Neural cell (in vitro differentiated cells): ENCODE results near the gene ZP4. TPM values are rescaled to one million over a fixed set of nuclear protein-coding genes. Genes with fewer than 3 reads are reported as not detected.

ENCODE experiments used
- H2AFZ ChIP-seq: fragments of 200-600, 300-800 bp; sonication (generic), shearing (Covaris generic); 2 replicates; pipeline ENCODE4 v1.6.0; 2014; ENCODE audit warnings: low read depth, mild to moderate bottlenecking, antibody characterized with exemption, low read length, moderate library complexity
- H3F3A ChIP-seq: fragments of 200-600 bp; shearing (Covaris generic); 2 replicates; pipeline ENCODE4 v1.6.1; 2016; ENCODE audit warnings: mild to moderate bottlenecking, moderate library complexity, mixed read lengths, antibody characterized with exemption, low read length; ENCODE audit not compliant: insufficient read depth, poor library complexity, severe bottlenecking
- H3K27ac ChIP-seq: fragments of 200-600, 300-800 bp; sonication (generic), shearing (Covaris generic); 2 replicates; pipeline ENCODE4 v1.5.1; 2014; ENCODE audit warnings: mild to moderate bottlenecking, low read length, moderate library complexity
- H3K27me3 ChIP-seq: fragments of 300-800, 200-600 bp; sonication (generic), shearing (Covaris generic); 2 replicates; pipeline ENCODE4 v1.6.0; 2014; ENCODE audit warnings: mild to moderate bottlenecking, low read depth, low read length, moderate library complexity; ENCODE audit not compliant: insufficient read depth
- H3K36me3 ChIP-seq: fragments of 300-800, 200-600 bp; sonication (generic), shearing (Covaris generic); 2 replicates; pipeline ENCODE4 v1.5.1; 2014; ENCODE audit warnings: mild to moderate bottlenecking, antibody characterized with exemption, low read length, moderate library complexity; ENCODE audit not compliant: insufficient read depth
- H3K4me2 ChIP-seq: fragments of 300-800, 200-600 bp; sonication (generic), shearing (Covaris generic); 2 replicates; pipeline ENCODE4 v1.6.0; 2014; ENCODE audit warnings: mild to moderate bottlenecking, low read length
- H3K4me3 ChIP-seq: fragments of 300-800, 200-600 bp; sonication (generic), shearing (Covaris generic); 2 replicates; pipeline ENCODE4 v1.5.1; 2014; ENCODE audit warnings: mild to moderate bottlenecking, low read length, moderate library complexity
- H3K79me2 ChIP-seq: fragments of 200-600 bp; shearing (Covaris generic); replicated peaks from 2 replicates; pipeline ENCODE4 v1.6.0; 2014; ENCODE audit warnings: mild to moderate bottlenecking, low read length, moderate library complexity; ENCODE audit not compliant: insufficient read depth
- H3K9ac ChIP-seq: fragments of 300-800, 200-600 bp; sonication (generic), shearing (Covaris generic); 2 replicates; pipeline ENCODE4 v1.6.1; 2016; ENCODE audit warnings: mild to moderate bottlenecking, low read length, mixed read lengths
- H3K9me2 ChIP-seq: fragments of 200-600 bp; shearing (Covaris generic); 2 replicates; pipeline ENCODE4 v1.6.1; 2016; ENCODE audit warnings: mild to moderate bottlenecking, low read length, mixed read lengths; ENCODE audit not compliant: insufficient read depth
- H3K9me3 ChIP-seq: fragments of 200-600, 300-800 bp; sonication (generic), shearing (Covaris generic); 2 replicates; pipeline ENCODE4 v1.6.1; 2016; ENCODE audit warnings: mild to moderate bottlenecking, mixed run types, low read length, moderate library complexity, mixed read lengths
- H4K20me1 ChIP-seq: fragments of 200-600 bp; shearing (Covaris generic); 2 replicates; pipeline ENCODE4 v1.6.1; 2016; ENCODE audit warnings: mild to moderate bottlenecking, mixed run types; ENCODE audit not compliant: insufficient read depth
- CTCF ChIP-seq: fragments of 450-650 bp; IDR thresholded peaks from 2 replicates; pipeline ENCODE4 v1.5.1; 2014; ENCODE audit warnings: antibody characterized with exemption, mild to moderate bottlenecking, moderate library complexity; ENCODE audit not compliant: poor library complexity, severe bottlenecking
- EP300 ChIP-seq: fragments of 450-650 bp; conservative IDR thresholded peaks from 2 replicates; pipeline ENCODE4 v1.6.1; 2014; ENCODE audit warnings: antibody characterized with exemption, mild to moderate bottlenecking, moderate library complexity; ENCODE audit not compliant: poor library complexity, severe bottlenecking
- EZH2 ChIP-seq: fragments of 200-600, 300-800 bp; shearing (Covaris generic), sonication (generic); IDR thresholded peaks from 2 replicates; pipeline ENCODE4 v1.6.1; 2014; ENCODE audit warnings: antibody characterized with exemption, low read length, borderline replicate concordance, mild to moderate bottlenecking; ENCODE audit not compliant: insufficient read depth, poor library complexity, severe bottlenecking
- MXI1 ChIP-seq: fragments of 450-650 bp; conservative IDR thresholded peaks from 2 replicates; pipeline ENCODE4 v1.6.1; 2014; ENCODE audit warnings: antibody characterized with exemption, mild to moderate bottlenecking; ENCODE audit not compliant: poor library complexity, severe bottlenecking
- POLR2AphosphoS5 ChIP-seq: IDR thresholded peaks from 2 replicates; pipeline ENCODE4 v1.6.1; 2012
- RAD21 ChIP-seq: fragments of 450-650 bp; conservative IDR thresholded peaks from 2 replicates; pipeline ENCODE4 v1.6.1; 2014; ENCODE audit warnings: antibody characterized with exemption, mild to moderate bottlenecking, moderate library complexity
- REST ChIP-seq: IDR thresholded peaks from 2 replicates; pipeline ENCODE4 v1.6.1; 2012; ENCODE audit warnings: borderline replicate concordance
- SMC3 ChIP-seq: fragments of 450-650 bp; conservative IDR thresholded peaks from 2 replicates; pipeline ENCODE4 v1.6.1; 2014; ENCODE audit warnings: antibody characterized with exemption, mild to moderate bottlenecking, moderate library complexity; ENCODE audit not compliant: poor library complexity
- TAF1 ChIP-seq: IDR thresholded peaks from 2 replicates; pipeline ENCODE4 v1.6.1; 2012; ENCODE audit warnings: low read depth
- polyA plus RNA-seq: library from polyadenylated mRNA; depleted of rRNA; stranded (reverse); fragments of >200 nt; gene quantifications from 2 replicates; pipeline ENCODE4 v1.2.3, GENCODE V29; 2014

Gene ZP4
- polyA plus RNA-seq, 1 donor from 2014 or later, result not detected

GRCh38 chr1:237887542-237887941 lies 3.2 kb downstream of the ZP4 start:
- H3K27ac ChIP-seq, result no peak overlapping the region
- TF ChIP-seq POLR2AphosphoS5, result no peak
- no peak for TF ChIP-seq TAF1
- TF ChIP-seq CTCF, result no peak
- no peak overlapping the region for H2AFZ ChIP-seq
- no peaks in the 10 kb centered on the region for H4K20me1 ChIP-seq
- no peaks in the 10 kb centered on the region for H3F3A ChIP-seq
- H3K27me3 ChIP-seq, result no peaks in the 10 kb centered on the region
- no peaks in the 10 kb centered on the region for H3K79me2 ChIP-seq
- no peak overlapping the region for H3K4me2 ChIP-seq
- no peaks in the 10 kb centered on the region for H3K9me2 ChIP-seq
- no peaks in the 10 kb centered on the region for H3K9me3 ChIP-seq
- no peak overlapping the region for H3K9ac ChIP-seq
- H3K4me3 ChIP-seq, result no peak overlapping the region
- H3K36me3 ChIP-seq, result no peaks in the 10 kb centered on the region

- Histone ChIP-seq H3K36me3 (no peaks in the 10 kb centered on the region), H3K9ac (no peak overlapping the region), H3F3A (no peaks in the 10 kb centered on the region), H3K9me2 (no peaks in the 10 kb centered on the region), H2AFZ (no peak overlapping the region), H3K27me3 (no peaks in the 10 kb centered on the region), H3K27ac (no peak overlapping the region), H4K20me1 (no peaks in the 10 kb centered on the region), H3K79me2 (no peaks in the 10 kb centered on the region), H3K4me3 (no peak overlapping the region), H3K9me3 (no peaks in the 10 kb centered on the region), H3K4me2 (no peak overlapping the region)
- TF ChIP-seq SMC3 (no peak), EP300 (no peak), REST (no peak), TAF1 (no peak), RAD21 (no peak), MXI1 (no peak), EZH2 (no peak)
These were observed 6.5 kb downstream of the ZP4 start for GRCh38 chr1:237884237-237884636.

- H2AFZ ChIP-seq, result no peak overlapping the region
- H3F3A ChIP-seq, result no peaks in the 10 kb centered on the region
- no peak overlapping the region for H3K4me3 ChIP-seq
- no peak overlapping the region for H3K9ac ChIP-seq
- H3K9me3 ChIP-seq, result no peaks in the 10 kb centered on the region
- H3K4me2 ChIP-seq, result no peak overlapping the region
- H3K9me2 ChIP-seq, result no peaks in the 10 kb centered on the region
- H3K79me2 ChIP-seq, result no peaks in the 10 kb centered on the region
- no peak overlapping the region for H3K27ac ChIP-seq
- no peak for TF ChIP-seq TAF1
- TF ChIP-seq EZH2, result no peak
- TF ChIP-seq RAD21, result no peak
- TF ChIP-seq POLR2AphosphoS5, result no peak
- no peak for TF ChIP-seq MXI1
- TF ChIP-seq REST, result no peak
- TF ChIP-seq CTCF, result no peak
- TF ChIP-seq EP300, result no peak
- no peak for TF ChIP-seq SMC3
- H4K20me1 ChIP-seq, result no peaks in the 10 kb centered on the region
- no peaks in the 10 kb centered on the region for H3K36me3 ChIP-seq
- no peaks in the 10 kb centered on the region for H3K27me3 ChIP-seq
These were observed 11.5 kb downstream of the ZP4 start for GRCh38 chr1:237879195-237879594.
